Skin of body (tissue), 2 donors: Measurements from ENCODE around the gene OSTN. TPM values are rescaled to one million over a fixed set of nuclear protein-coding genes. Genes with fewer than 3 reads are reported as not detected.

Source experiments
- DNase-seq: peaks from one replicate; lab custom pipeline; 2025; lab: John Stamatoyannopoulos, UW
- total RNA-seq: library from RNA; depleted of rRNA; stranded (reverse); fragments of >200 nt; gene quantifications from one replicate; pipeline ENCODE4 v1.2.3, GENCODE V29; 2014

Gene OSTN
- total RNA-seq, 1 donor from 2014 or later: 0.10 TPM

DNA sequence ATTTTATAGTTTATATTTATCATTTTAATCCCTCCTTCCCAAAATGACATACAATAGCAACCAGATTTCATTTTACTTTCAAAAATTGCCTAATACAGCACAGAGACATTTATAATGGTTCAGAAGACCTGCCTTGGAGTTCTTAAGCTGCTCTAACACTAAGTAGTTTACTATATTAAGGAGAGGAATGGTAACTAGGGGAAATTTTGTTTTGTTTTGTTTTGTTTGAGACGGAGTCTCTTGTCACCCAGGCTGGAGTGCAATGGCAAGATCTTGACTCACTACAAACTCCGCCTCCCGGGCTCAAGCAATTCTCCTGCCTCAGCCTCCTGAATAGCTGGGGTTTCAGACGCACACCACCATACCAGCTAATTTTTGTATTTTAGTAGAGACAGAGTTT lies 107.4 kb downstream of the OSTN start:
- no peak for DNase-seq

DNA sequence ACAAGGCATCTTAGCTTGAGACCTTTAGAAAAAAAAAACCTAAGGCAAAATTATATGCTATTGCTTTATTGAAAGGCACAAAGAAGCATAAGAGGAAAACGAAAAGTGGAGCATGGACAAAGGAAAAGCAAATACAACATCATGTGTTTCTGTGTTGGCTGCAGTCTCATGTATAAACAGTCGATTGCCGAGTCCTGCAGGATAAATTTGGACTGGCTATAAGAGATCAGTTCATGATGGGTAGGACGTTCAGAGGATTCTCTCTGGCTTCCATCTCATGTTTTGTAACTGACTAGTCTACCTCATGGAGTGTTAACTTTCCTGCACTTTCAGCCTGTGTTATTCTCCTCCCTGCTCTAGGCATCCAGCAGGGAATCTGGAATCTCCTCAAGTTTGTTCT lies 108.3 kb downstream of the OSTN start:
- DNase-seq: no peak

DNA sequence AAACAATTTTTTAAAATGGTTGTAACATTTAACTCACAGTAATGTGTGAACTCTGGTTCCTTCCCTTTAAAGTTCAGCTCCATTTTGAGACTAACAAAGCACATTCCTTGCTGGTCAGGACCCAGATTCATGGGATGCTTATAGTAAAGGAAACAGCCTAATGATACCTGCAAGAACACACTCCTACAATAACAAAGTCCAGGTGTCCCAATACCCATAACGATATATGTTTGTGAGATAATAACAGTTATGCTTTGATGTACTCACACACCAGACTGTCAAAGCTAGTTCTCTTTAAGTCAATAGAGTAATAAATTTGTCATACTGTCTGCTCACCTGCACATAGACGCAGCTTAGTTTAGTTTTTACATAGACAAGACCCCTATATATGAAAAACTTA lies 114.3 kb downstream of the OSTN start:
- no peak for DNase-seq

DNA sequence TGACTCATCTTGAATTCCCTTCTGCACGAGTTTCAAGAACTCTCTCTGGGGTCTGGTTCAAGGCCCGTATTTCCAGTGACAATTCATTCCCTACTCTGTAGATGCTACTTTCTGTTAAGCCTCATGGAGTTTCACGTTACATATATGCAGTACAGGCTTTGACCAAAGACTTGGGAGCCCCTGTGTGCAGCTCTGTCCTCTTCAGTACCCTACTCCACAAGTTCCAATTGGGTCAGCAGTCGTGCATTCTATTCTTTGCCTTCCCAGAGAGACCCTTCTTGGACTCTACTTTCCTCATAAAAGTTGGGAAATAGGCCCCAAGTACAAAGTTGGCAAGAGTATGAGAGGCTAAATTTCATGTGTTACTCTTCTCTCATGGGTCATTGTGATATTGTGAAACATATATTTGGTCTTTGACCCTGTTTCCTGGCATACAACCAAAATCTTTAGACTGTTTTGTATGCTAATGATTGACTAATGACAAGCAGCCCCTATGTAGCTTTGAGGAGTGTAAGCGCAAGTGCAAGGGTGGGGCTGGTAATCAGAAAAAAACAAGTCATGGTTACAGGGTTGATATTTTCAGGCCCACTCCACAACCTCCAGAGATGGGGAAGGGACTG lies 115.2 kb downstream of the OSTN start:
- no peak for DNase-seq

Other genes starting within 250 kb of the OSTN start
- gene CCDC50, start 130.2 kb downstream of the OSTN start, total RNA-seq: 42.9 TPM
- 0.39 TPM for gene UTS2B, start 131.3 kb downstream of the OSTN start, total RNA-seq